ENCODE measurements around the gene MMP11. TPM values are rescaled to one million over a fixed set of nuclear protein-coding genes. Genes with fewer than 3 reads are reported as not detected.

MMP11 gene
- total RNA-seq, 4 donors from 2014 or later, result 0.60 to 3.9 (median 2.1) TPM; not detected in 1

GRCh38 chr22:23774114-23774921, 1.7 kb downstream of the MMP11 start:
- Histone ChIP-seq H3K36me3 (no peaks in the 10 kb centered on the region), H3K4me3 (no peak overlapping the region), H3K9me3 (no peaks in the 10 kb centered on the region), H3K27me3 (no peaks in the 10 kb centered on the region), H3K4me1 (peaks cover 40% of the 10 kb centered on the region), H3K27ac (no peak overlapping the region)
- TF ChIP-seq POLR2AphosphoS5 (IDR thresholded peaks at IDR 0.05), result no peak
- no peak for TF ChIP-seq CTCF (IDR thresholded peaks at IDR 0.05)
- no peak for TF ChIP-seq EP300 (IDR thresholded peaks at IDR 0.05)
- no peak for TF ChIP-seq POLR2A (IDR thresholded peaks at IDR 0.05)
- WGBS, result 70% methylated on average over 11 of the region's 12 CpGs
- DNase-seq (ENCODE audit: low spot score in 2 of 2), result no peak

DNA sequence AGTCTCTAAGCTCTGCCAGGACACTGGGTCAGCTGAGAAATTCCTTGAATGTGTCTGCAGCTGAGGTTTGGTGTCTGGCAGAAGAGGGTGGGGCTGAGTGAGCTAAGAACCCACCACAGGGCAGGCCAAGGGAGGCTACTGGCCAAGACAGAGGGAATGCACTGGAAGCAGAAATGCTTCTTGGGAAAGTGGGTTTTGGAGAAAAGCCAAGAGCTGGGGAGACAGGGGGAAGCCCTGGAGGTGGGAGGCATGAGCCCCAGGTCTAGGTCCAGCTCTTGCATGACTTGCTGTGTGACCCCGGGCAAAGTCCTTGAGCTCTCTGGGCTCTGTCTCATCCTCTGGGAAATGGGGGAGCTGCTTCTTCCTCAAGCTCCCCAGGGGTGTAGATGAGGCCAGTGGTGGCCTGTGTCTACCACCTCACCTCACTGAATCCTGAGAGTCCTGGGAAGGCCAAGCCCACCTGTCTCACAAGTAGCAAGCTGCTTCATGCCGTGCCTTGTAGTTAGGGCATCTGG, 2.3 kb downstream of the MMP11 start:
- Histone ChIP-seq H3K27me3 (no peaks in the 10 kb centered on the region), H3K4me3 (no peak overlapping the region), H3K4me1 (peaks cover 40% of the 10 kb centered on the region), H3K36me3 (no peaks in the 10 kb centered on the region), H3K27ac (no peak overlapping the region), H3K9me3 (no peaks in the 10 kb centered on the region)
- no peak for TF ChIP-seq POLR2AphosphoS5 (IDR thresholded peaks at IDR 0.05)
- no peak for TF ChIP-seq POLR2A (IDR thresholded peaks at IDR 0.05)
- no peak for TF ChIP-seq EP300 (IDR thresholded peaks at IDR 0.05)
- TF ChIP-seq CTCF (IDR thresholded peaks at IDR 0.05), result no peak
- no peak for DNase-seq (ENCODE audit: low spot score in 2 of 2)
- 74% methylated on average over 2 of the region's 2 CpGs for WGBS

DNA sequence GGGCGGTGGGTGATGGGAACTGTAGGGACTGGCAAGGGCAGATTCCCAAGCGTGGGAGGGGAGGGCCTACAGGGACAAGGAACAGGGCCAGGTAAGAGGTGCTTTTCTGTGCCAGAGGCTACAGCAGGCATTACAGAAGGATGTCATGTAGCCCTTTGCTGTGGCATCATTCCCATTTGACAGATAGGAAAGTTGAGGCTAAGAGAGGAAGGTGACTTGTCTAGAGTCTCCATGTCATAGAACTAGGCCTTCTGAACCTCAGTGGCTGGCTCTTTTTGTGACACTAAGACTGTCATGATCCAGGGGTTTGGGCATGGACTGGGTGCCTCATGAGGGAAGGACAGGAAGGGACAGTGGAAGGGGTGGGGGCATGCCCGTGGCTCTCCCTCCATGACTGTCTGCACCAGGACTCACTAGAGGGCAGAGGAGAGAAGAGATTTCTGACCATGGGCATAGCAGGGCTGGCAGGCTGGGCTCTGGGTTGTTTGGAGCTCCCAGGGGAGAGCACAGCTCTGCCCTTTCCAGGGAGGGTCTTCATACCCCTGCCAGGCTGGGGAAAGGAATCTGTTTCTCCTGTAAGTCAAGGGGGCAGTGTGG, 3.2 kb downstream of the MMP11 start:
- DNase-seq (ENCODE audit: low spot score in 2 of 2), result no peak
- no peak overlapping the region for H3K4me3 ChIP-seq
- H3K27me3 ChIP-seq, result no peaks in the 10 kb centered on the region
- H3K36me3 ChIP-seq, result no peaks in the 10 kb centered on the region
- no peak for TF ChIP-seq EP300 (IDR thresholded peaks at IDR 0.05)
- no peak for TF ChIP-seq POLR2A (IDR thresholded peaks at IDR 0.05)
- TF ChIP-seq POLR2AphosphoS5 (IDR thresholded peaks at IDR 0.05), result no peak
- no peak for TF ChIP-seq CTCF (IDR thresholded peaks at IDR 0.05)
- 91% methylated on average over 3 of the region's 3 CpGs for WGBS
- no peak overlapping the region for H3K27ac ChIP-seq
- no peaks in the 10 kb centered on the region for H3K9me3 ChIP-seq
- H3K4me1 ChIP-seq, result peaks cover 41% of the 10 kb centered on the region

DNA sequence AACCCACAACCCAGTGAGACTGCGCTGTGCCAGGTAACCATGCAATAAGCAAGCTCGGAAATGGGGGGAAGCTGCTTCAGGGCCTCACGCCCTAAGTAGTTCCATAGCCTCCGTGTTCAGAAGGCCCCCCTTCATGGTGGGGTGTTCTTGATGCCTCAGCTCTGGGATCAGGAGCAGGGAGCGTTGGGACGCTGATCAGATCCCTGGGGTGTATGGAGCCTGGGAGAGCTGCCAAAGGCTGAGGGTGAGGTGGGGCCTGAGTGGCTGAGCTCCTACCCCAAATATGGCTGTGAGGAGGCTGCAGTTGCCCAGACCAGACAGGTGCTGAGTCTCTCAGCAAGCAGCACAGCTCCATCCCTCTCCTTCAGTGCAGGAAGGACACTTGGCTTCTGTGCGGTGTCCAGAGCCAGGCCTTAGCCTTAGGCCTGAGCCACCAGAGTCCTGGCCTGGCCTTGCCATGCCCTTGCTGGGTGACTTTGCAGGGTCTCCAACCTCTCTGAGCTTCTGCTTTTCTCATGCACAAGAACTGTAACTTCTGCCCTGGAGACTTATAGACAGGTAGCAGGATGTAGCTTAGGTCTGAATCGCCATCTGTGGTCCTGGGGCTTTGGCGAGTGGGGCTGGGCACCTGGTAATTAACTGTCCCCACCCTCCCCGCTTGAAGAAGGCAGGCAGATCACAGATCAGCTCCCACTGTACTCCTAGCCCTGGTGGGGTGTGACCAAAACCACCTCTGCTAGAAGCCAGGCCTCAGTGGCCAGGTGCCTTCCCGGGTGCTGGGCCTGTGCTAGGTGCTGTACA, 5.3 kb downstream of the MMP11 start:
- WGBS, result 81% methylated on average over 6 of the region's 11 CpGs
- no peak for DNase-seq (ENCODE audit: low spot score in 2 of 2)
- H3K36me3 ChIP-seq, result no peaks in the 10 kb centered on the region
- TF ChIP-seq CTCF (IDR thresholded peaks at IDR 0.05) (no peak), POLR2A (IDR thresholded peaks at IDR 0.05) (no peak), POLR2AphosphoS5 (IDR thresholded peaks at IDR 0.05) (no peak), EP300 (IDR thresholded peaks at IDR 0.05) (no peak)
- H3K4me3 ChIP-seq, result no peak overlapping the region
- H3K9me3 ChIP-seq, result no peaks in the 10 kb centered on the region
- H3K4me1 ChIP-seq, result peaks cover 38% of the 10 kb centered on the region
- H3K27me3 ChIP-seq, result no peaks in the 10 kb centered on the region
- no peak overlapping the region for H3K27ac ChIP-seq

DNA sequence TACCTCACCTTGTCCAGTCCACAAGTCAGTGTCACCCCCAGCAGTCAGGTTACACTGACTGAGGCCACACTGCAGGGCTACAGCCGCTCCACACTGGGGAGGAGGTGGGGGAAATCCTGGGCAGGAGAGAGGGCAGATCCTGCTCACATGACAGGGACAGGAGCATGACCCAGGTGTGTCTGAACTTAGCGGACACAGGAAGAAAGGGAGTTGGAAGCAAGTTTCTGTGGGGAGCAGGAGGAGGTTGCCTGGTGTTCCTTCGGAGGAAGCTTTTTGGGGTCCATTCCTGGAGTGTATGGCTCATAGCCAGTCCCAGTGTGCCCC, 5.9 kb downstream of the MMP11 start:
- Histone ChIP-seq H3K27me3 (no peaks in the 10 kb centered on the region), H3K36me3 (no peaks in the 10 kb centered on the region), H3K4me1 (peaks cover 33% of the 10 kb centered on the region), H3K9me3 (no peaks in the 10 kb centered on the region), H3K4me3 (no peak overlapping the region), H3K27ac (no peak overlapping the region)
- no peak for DNase-seq (ENCODE audit: low spot score in 2 of 2)
- WGBS, result 53% methylated on average over 3 of the region's 3 CpGs
- TF ChIP-seq EP300 (IDR thresholded peaks at IDR 0.05), result no peak
- TF ChIP-seq POLR2A (IDR thresholded peaks at IDR 0.05), result no peak

Data from suprapubic skin (tissue), 4 donors.